CD4-positive, alpha-beta T cell (primary cell): ENCODE data around the gene RFC5. TPM values are rescaled to one million over a fixed set of nuclear protein-coding genes. Genes with fewer than 3 reads are reported as not detected.
"Not testable (repeated sequence)": the region's sequence is repeated elsewhere in the genome, so short reads cannot be mapped to it uniquely, and the experiment has no call there.

Experiments used
- ATAC-seq: fragments of 200-7000 bp; cut with Tn5 transposase; one replicate; pipeline ENCODE4 v1.10.0; 2022; ENCODE audit warnings: mild to moderate bottlenecking; ENCODE audit not compliant: poor library complexity
- CTCF ChIA-PET: fragments of 350-600 bp; sonication (Branson Sonifier 250); formaldehyde crosslinking; loops from one replicate; lab custom pipeline; 2021; ENCODE audit warnings: antibody characterized with exemption, inconsistent platforms; lab: Charles Lee
- POLR2A ChIA-PET: fragments of 350-600 bp; sonication (Branson Sonifier 250); formaldehyde crosslinking; loops from one replicate; lab custom pipeline; 2021; ENCODE audit warnings: antibody characterized with exemption, inconsistent platforms; lab: Charles Lee
- DNase-seq, 14 experiments: peaks; one replicate each; pipeline ENCODE4 v3.0.0-alpha.2; 2013 to 2020; ENCODE audit warnings: mixed read lengths in 2 of 14
- H3K27ac ChIP-seq, 2 donors: one replicate each; pipeline versions ENCODE4 v1.5.1 to v1.7.0; 2013; ENCODE audit warnings: low read length in 2 of 2, low read depth in 1 of 2, mild to moderate bottlenecking in 1 of 2
- H3K27me3 ChIP-seq, 2 experiments: 1 replicate in 1 of 2; 2 replicates in 1 of 2; pipeline versions ENCODE4 v1.6.1 to v1.7.0; 2013; ENCODE audit warnings: low read length in 2 of 2, control low read depth in 1 of 2, mild to moderate bottlenecking in 1 of 2, moderate library complexity in 1 of 2; ENCODE audit not compliant: insufficient read depth in 2 of 2, control insufficient read depth in 1 of 2
- H3K36me3 ChIP-seq: one replicate; pipeline ENCODE4 v1.6.1; 2013; ENCODE audit warnings: low read length, control low read depth; ENCODE audit not compliant: insufficient read depth
- H3K4me1 ChIP-seq: one replicate; pipeline ENCODE4 v1.6.1; 2013; ENCODE audit warnings: low read length, control low read depth; ENCODE audit not compliant: insufficient read depth
- H3K4me3 ChIP-seq: one replicate; pipeline ENCODE4 v1.5.1; 2013; ENCODE audit warnings: mild to moderate bottlenecking, low read length, moderate library complexity
- H3K9me3 ChIP-seq, 2 experiments: 1 replicate in 1 of 2; 2 replicates in 1 of 2; pipeline versions ENCODE4 v1.6.1 to v1.7.0; 2013; ENCODE audit warnings: low read length in 2 of 2, mild to moderate bottlenecking in 2 of 2, control low read depth in 1 of 2, moderate library complexity in 1 of 2; ENCODE audit not compliant: control insufficient read depth in 1 of 2, insufficient read depth in 1 of 2
- H3K27ac Mint-ChIP-seq: one replicate; pipeline ENCODE4 v1.8.0; 2020; ENCODE audit warnings: mixed read lengths
- H3K27me3 Mint-ChIP-seq: one replicate; pipeline ENCODE4 v1.8.0; 2021; ENCODE audit warnings: mixed read lengths
- H3K36me3 Mint-ChIP-seq: one replicate; pipeline ENCODE4 v1.8.0; 2021; ENCODE audit warnings: low read depth, mixed read lengths
- H3K4me1 Mint-ChIP-seq: one replicate; pipeline ENCODE4 v1.8.0; 2021; ENCODE audit warnings: low read depth, mixed read lengths
- H3K4me3 Mint-ChIP-seq: one replicate; pipeline ENCODE4 v1.8.0; 2020; ENCODE audit warnings: mild to moderate bottlenecking, mixed read lengths
- H3K9me3 Mint-ChIP-seq: one replicate; pipeline ENCODE4 v1.8.0; 2020; ENCODE audit warnings: mixed read lengths
- CTCF ChIP-seq: fragments of 200-600 bp; IDR thresholded peaks from one replicate; pipeline ENCODE4 v1.8.0; 2022; ENCODE audit warnings: antibody characterized with exemption, mild to moderate bottlenecking
- intact Hi-C, 2 experiments: fragments of 100-400 bp; cut with DNase I in 1 of 2; cut with micrococcal nuclease in 1 of 2; formaldehyde crosslinking; loops; one replicate each; pipeline versions ENCODE4 v1.15.1 to v1.9.0; 2023 to 2025; cut with DNase I, micrococcal nuclease
- total RNA-seq, 174 experiments: library from RNA in 2 of 174; stranded (reverse) in 2 of 174; gene quantifications; one replicate each; pipeline ENCODE4 v1.2.3 and lab custom pipeline; 2021 to 2026

RFC5 gene
- total RNA-seq, 2 experiments from 2014 or later = 8.7 to 9.1 TPM

- Histone ChIP-seq H3K4me1 (no peaks in the 10 kb centered on the region), H3K36me3 (no peaks in the 10 kb centered on the region), H3K4me3 (no peak overlapping the region), H3K9me3 (peaks cover 0 to 8% of the 10 kb centered on the region in 2 experiments), H3K27me3 (peaks cover 2 to 4% of the 10 kb centered on the region in 2 experiments), H3K27ac (no peak overlapping the region)
- ChIA-PET POLR2A (no interaction called here), CTCF (no interaction called here)
- Mint-ChIP-seq H3K9me3 (peaks cover 4% of the 10 kb centered on the region), H3K36me3 (no peaks in the 10 kb centered on the region), H3K4me3 (no peak overlapping the region), H3K27me3 (peaks cover 16% of the 10 kb centered on the region), H3K4me1 (no peaks in the 10 kb centered on the region), H3K27ac (no peak overlapping the region)
- no peak for DNase-seq
- no peak for ATAC-seq
- TF ChIP-seq CTCF = no peak
- intact Hi-C loops = no loop called here
Measured at GRCh38 chr12:117986705-117987469, 29.6 kb upstream of the RFC5 start.

- Histone ChIP-seq H3K27ac (no peak overlapping the region), H3K36me3 (no peaks in the 10 kb centered on the region), H3K4me3 (no peak overlapping the region), H3K4me1 (no peaks in the 10 kb centered on the region), H3K9me3 (peaks cover 0 to 12% of the 10 kb centered on the region in 2 experiments), H3K27me3 (peaks cover 0 to 4% of the 10 kb centered on the region in 2 experiments)
- H3K9me3 Mint-ChIP-seq = peaks cover 3% of the 10 kb centered on the region
- peaks cover 14% of the 10 kb centered on the region for H3K27me3 Mint-ChIP-seq
- ChIA-PET CTCF (no interaction called here), POLR2A (no interaction called here)
- H3K4me1 Mint-ChIP-seq = no peaks in the 10 kb centered on the region
- no peak for DNase-seq
- H3K4me3 Mint-ChIP-seq = no peak overlapping the region
- H3K27ac Mint-ChIP-seq = no peak overlapping the region
- TF ChIP-seq CTCF = no peak
- ATAC-seq = no peak
- H3K36me3 Mint-ChIP-seq = no peaks in the 10 kb centered on the region
- intact Hi-C loops = no loop called here
Measured at GRCh38 chr12:117994551-117995438, 21.7 kb upstream of the RFC5 start.

GRCh38 chr12:117998719-117999118 lies 17.8 kb upstream of the RFC5 start:
- TF ChIP-seq CTCF = no peak
- Histone ChIP-seq H3K27me3 (no peaks in the 10 kb centered on the region), H3K4me3 (no peak overlapping the region), H3K4me1 (no peaks in the 10 kb centered on the region), H3K9me3 (peaks cover 0 to 3% of the 10 kb centered on the region in 2 experiments), H3K27ac (no peak overlapping the region), H3K36me3 (no peaks in the 10 kb centered on the region)
- H3K27me3 Mint-ChIP-seq = peaks cover 9% of the 10 kb centered on the region
- POLR2A ChIA-PET = no interaction called here
- H3K4me3 Mint-ChIP-seq = no peak overlapping the region
- no peak overlapping the region for H3K27ac Mint-ChIP-seq
- CTCF ChIA-PET = no interaction called here
- DNase-seq = no peak
- no peaks in the 10 kb centered on the region for H3K4me1 Mint-ChIP-seq
- no peaks in the 10 kb centered on the region for H3K36me3 Mint-ChIP-seq
- H3K9me3 Mint-ChIP-seq = peaks cover 3% of the 10 kb centered on the region
- intact Hi-C loops = no loop called here
- ATAC-seq = no peak

GRCh38 chr12:117999806-118000205 lies 16.7 kb upstream of the RFC5 start:
- H3K27ac ChIP-seq, DNase-seq, intact Hi-C loops, CTCF ChIA-PET, ATAC-seq, H3K4me1 ChIP-seq, H3K4me3 Mint-ChIP-seq, POLR2A ChIA-PET, H3K36me3 ChIP-seq, H3K4me1 Mint-ChIP-seq, H3K4me3 ChIP-seq, H3K27me3 ChIP-seq, H3K36me3 Mint-ChIP-seq, H3K9me3 ChIP-seq, H3K27ac Mint-ChIP-seq, H3K9me3 Mint-ChIP-seq, H3K27me3 Mint-ChIP-seq: not testable (repeated sequence)
